Lower leg skin (tissue), 4 donors: Measurements from ENCODE around the gene CTH. TPM values are rescaled to one million over a fixed set of nuclear protein-coding genes. Genes with fewer than 3 reads are reported as not detected.
A peak's percentile ranks its signal among the peaks of the same experiment; 100 is the strongest.

ENCODE experiments used
- DNase-seq, 2 donors: peaks; one replicate each; pipeline ENCODE4 v3.0.0-alpha.2; 2019; ENCODE audit warnings: low spot score in 2 of 2
- H3K4me3 ChIP-seq: fragments of 200-600 bp; sonication (generic); 2 replicates; pipeline ENCODE4 v1.5.1; 2017; ENCODE audit warnings: mild to moderate bottlenecking, low read depth; ENCODE audit not compliant: poor library complexity, severe bottlenecking
- CTCF ChIP-seq, 3 donors: fragments of 450-650 bp; IDR thresholded peaks; one replicate each; pipeline ENCODE4 v1.5.1; 2016; ENCODE audit warnings: antibody characterized with exemption in 3 of 3, mild to moderate bottlenecking in 3 of 3, moderate library complexity in 2 of 3
- POLR2A ChIP-seq, 2 donors: fragments of 450-650 bp; IDR thresholded peaks; one replicate each; pipeline ENCODE4 v1.6.1; 2016 to 2017; ENCODE audit warnings: antibody characterized with exemption in 2 of 2, mild to moderate bottlenecking in 1 of 2, moderate library complexity in 1 of 2
- WGBS, 2 donors: methylation state at CpG; one replicate each; pipeline ENCODE4 v1.1.5; 2018; 5-methylcytosine and 5-hydroxymethylcytosine counted together
- intact Hi-C: fragments of 100-400 bp; cut with DNase I; formaldehyde crosslinking; loops from one replicate; pipeline ENCODE4 v1.15.0; 2023; ENCODE audit warnings: low total_unique reads
- total RNA-seq, 4 donors: library from RNA; depleted of rRNA; stranded (reverse); fragments of >200 nt; gene quantifications; one replicate each; pipeline ENCODE4 v1.1.0, GENCODE V29; 2016

Gene CTH
- total RNA-seq, 4 donors from 2014 or later: 0.88 to 2.8 (median 2.2) TPM

GRCh38 chr1:70400335-70400734, 10.7 kb upstream of the CTH start:
- TF ChIP-seq CTCF (IDR thresholded peaks at IDR 0.05): no peak
- TF ChIP-seq POLR2A (IDR thresholded peaks at IDR 0.05): no peak
- WGBS, 2 donors: 87 to 88% methylated on average over 1 of the region's 1 CpG
- no peak for DNase-seq
- H3K4me3 ChIP-seq: no peak overlapping the region
- intact Hi-C loops: no loop called here

DNA sequence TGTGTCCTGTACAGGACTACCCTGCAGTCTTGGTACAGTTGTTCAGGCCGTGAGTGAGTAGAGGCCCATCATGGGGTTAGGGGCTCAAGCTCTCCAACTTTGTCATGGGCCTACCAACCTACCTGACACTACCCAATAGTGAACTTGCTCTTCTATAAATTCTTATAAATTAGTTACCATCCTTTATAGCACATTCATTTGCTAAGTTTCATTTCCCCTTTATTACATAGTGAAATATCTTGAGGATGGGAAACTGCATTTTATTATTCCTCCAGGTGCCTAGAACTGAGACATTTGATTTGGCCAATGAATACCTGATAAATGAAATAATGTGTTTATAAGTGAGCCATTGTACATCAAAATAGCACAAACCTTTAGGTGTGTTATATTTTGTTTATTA, 9.1 kb upstream of the CTH start:
- intact Hi-C loops: no loop called here
- H3K4me3 ChIP-seq: no peak overlapping the region
- 79 to 88% methylated on average over 1 of the region's 1 CpG for WGBS, 2 donors
- no peak for DNase-seq
- TF ChIP-seq POLR2A (IDR thresholded peaks at IDR 0.05): no peak
- no peak for TF ChIP-seq CTCF (IDR thresholded peaks at IDR 0.05)

DNA sequence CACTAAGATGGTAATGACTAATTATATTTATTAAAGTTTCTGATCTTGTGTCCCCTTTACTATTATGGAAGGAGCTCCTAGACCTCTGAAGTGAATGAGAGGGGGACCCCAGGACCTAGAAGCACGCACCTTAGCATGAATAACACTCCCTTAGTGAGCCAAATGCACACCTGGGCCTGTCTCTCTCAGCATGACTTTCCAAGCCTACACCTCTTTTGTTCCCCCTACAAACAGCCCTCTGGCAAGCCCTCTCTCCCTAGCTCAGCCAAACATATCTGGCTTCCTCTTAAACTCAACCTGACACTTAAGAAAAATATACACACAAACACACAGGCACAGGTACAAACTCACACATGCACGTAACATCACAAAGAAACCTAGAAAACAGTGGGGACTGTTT, 7.3 kb upstream of the CTH start:
- 79 to 85% methylated on average over 2 of the region's 2 CpGs for WGBS, 2 donors
- no peak for DNase-seq
- intact Hi-C loops: no loop called here
- no peak overlapping the region for H3K4me3 ChIP-seq
- TF ChIP-seq CTCF (IDR thresholded peaks at IDR 0.05): no peak
- no peak for TF ChIP-seq POLR2A (IDR thresholded peaks at IDR 0.05)

DNA sequence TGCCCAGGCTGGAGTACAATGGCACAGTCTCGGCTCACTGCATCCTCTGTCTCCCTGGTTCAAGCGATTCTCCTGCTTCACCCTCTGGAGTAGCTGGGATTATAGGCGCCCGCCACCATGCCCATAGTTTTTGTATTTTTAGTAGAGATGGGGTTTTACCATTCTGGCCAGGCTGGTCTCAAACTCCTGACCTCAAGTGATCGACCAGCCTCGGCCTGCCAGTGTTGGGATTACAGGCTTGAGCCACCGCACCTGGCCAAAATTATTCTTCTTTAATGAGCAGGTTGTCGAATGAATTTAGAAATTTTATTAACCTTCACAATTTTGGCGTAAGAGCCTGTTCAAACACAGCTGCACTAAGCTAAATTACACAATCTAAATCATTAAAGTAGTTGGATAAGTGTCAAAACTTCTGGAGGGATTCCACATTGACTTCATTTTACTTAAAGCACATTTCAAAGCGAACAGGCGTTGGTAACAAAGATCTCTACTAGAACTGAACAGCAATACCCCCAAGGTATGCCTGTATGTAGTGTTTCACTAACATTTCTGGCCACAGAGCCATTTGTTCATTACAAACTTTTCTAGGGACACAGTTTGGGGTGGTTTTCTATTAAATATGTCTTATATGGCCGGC, 5.2 kb upstream of the CTH start:
- TF ChIP-seq POLR2A (IDR thresholded peaks at IDR 0.05) (no peak), CTCF (IDR thresholded peaks at IDR 0.05) (no peak)
- intact Hi-C loops: no loop called here
- H3K4me3 ChIP-seq: no peak overlapping the region
- WGBS, 2 donors: 69 to 73% methylated on average over 12 of the region's 12 CpGs
- DNase-seq: no peak

DNA sequence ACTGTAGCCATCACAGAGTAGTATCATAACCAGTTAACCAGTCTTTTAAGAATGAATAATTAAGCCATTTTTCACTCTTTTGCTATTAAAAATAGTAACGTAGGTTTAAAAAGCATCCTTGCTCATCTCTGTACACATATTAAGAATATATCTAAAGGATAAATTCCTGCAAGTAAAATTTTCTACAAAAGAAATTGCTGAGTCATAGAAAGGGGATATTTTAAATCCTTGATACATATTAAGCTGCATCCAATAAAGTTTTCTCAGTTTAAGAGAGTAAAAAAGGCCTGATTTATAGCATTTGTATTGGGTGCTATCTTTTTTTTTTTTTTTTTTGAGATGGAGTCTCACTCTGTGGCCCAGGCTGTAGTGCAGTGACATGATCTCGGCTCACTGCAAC, 1.9 kb upstream of the CTH start:
- 97 to 98% methylated on average over 2 of the region's 2 CpGs for WGBS, 2 donors
- intact Hi-C loops: no loop called here
- no peak overlapping the region for H3K4me3 ChIP-seq
- TF ChIP-seq CTCF (IDR thresholded peaks at IDR 0.05) (no peak), POLR2A (IDR thresholded peaks at IDR 0.05) (no peak)
- no peak for DNase-seq

GRCh38 chr1:70411360-70411844, 334 bp downstream of the CTH start:
- intact Hi-C loops: no loop called here
- TF ChIP-seq POLR2A (IDR thresholded peaks at IDR 0.05) (no peak), CTCF (IDR thresholded peaks at IDR 0.05) (no peak)
- H3K4me3 ChIP-seq: peak overlapping the region; percentile 86
- WGBS, 2 donors: 1% methylated on average over 17 of the region's 17 CpGs
- DNase-seq: peak in 1 of 2 donors; percentile 25
